ENCODE data around the gene CASP12.
"Not testable (repeated sequence)": the region's sequence is repeated elsewhere in the genome, so short reads cannot be mapped to it uniquely, and the experiment has no call there.

Gene CASP12

DNA sequence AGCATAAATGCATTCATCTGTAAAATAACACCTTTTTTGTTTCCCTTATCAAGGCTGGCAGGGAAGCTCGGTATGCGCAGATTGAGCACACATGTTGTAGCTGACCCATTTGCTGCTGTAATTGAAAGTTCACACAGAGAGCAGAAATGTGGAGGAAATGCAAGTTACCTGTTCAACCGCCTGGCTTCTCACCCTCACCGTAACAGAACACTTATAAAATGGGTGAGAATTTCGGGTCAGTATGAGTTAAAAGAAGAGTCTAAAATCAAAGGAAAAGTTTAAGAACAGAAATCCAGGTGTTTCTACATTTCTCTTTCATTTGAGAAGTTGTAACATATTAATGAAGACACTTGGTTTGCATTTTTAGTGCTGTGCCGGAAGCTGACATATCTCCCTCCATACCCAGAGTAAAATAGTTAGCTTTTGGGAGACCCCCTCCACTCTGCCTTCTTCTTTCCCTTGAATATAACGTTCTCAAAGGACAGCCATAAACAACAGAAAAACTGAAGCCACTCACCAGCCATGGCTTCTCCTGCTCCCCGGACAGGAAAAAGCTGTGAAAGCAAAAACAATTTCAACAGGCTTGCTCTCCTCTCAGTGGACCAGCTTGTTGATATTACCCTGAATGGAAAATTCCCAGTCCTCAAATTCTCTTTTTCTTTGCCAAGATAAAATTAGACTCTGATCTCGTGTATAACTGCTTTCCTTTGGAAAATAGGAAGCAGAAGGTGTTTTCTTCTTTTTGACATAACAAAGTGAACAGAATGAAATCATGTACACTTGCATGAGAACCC is at the start of gene CASP12:
TSS of gene CASP12 (minus strand) at position 570 of the 794 bp plus-strand sequence.
- no peak for DNase-seq

DNA sequence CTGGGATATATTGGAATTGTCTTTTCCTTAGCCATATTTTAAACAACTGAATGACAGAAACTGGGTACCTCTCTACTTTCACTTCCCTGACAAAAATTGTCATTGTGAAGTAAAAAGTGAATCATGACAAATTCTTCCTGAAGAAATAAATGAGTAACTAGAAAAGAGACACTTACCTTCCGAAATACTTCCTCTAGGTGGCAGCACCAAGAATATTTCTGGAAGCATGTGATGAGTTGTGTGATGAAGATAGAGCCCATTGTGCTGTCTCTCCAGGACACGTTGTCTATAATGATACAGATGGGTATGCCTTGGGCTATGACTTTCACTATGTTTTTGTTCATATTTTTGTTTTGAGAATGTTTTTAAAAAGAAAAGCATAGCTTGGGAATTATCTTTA is 48.6 kb upstream of the CASP12 start:
- no peak for DNase-seq

DNA sequence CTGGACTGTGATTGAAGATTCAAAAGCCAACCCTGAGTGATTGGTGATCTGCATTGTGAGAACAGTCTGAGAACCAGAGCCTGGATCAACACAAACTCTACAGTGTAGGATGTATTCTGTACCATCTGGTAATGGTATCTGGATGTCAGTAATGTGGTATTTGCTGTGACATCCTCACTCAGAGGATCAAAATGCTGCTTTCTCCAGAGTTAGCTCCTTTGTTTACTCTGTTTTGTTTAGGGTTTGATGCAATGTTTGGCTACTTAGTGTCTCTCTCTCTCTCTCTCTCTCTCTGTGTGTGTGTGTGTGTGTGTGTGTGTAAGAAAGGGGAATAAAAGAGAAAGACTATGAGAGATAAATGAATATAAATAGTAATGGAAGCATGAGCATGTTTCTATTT is 45.8 kb upstream of the CASP12 start:
- no peak for DNase-seq

DNA sequence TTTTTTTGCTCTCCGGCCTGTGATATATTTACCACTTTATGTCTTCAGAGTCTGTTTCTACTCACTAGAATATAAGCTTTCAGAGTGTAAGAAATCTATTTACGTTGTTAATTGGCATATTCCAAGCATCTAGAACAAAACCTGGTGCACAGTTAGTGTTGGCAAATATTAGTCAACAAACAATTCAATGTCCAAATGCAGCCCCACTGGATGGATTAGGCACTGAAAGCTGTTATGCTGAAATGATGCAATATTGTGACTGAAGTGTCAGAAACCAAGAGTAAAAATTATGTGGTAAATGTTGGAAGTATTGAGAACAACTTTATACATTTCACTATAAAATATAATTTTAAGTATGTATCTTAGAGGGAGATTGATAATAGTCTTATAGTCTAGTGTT is 45.3 kb upstream of the CASP12 start:
- no peak for DNase-seq

DNA sequence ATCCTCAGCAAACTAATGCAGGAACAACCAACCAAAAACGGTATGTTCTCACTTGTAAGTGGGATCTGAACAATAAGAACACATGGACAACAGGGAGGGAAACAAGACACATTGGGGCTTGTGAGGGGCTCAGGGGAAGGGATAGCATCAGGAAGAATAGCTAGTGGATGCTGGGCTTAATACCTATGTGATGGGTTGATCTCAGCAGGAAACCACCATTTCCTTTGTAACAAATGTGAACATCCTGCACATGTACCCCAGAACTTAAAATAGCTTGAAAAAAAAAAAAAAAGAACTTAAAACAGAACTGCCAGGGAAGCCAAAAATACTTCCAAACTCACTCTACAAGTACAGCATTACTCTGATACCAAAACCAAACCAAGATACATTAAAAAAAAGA is 36.3 kb upstream of the CASP12 start:
- no peak for DNase-seq

DNA sequence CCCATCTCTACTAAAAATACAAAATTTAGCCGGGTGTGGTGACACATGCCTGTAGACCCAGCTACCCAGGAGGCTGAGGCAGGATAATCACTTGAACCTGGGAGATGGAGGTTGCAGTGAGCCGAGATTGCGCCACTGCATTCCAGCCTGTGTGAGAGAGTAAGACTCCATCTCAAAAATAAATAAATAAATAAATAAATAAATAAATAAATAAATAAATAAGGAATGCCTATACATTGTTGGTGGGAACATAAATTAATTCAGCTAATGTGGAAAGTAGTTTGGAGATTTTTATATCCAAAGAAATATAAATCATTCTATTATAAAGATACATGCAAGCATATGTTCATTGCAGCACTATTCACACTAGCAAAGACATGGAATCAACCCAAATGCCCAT is 35.8 kb upstream of the CASP12 start:
- DNase-seq = not testable (repeated sequence)

DNA sequence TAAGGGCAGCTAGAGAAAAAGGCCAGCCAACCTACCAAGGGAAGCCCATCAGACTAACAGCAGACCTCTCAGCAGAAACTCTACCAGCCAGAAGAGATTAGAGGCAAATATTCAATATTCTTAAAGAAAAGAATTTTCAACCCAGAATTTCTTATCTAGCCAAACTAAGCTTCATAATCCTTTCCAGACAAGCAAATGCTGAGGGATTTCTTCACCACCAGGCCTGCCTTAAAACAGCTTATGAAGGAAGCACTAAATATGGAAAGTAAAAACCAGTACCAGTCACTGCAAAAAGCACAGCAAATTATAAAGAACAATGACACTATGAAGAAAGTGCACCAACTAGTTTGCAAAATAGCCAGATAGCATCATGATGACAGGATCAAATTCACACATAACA is 30.6 kb upstream of the CASP12 start:
- no peak for DNase-seq

DNA sequence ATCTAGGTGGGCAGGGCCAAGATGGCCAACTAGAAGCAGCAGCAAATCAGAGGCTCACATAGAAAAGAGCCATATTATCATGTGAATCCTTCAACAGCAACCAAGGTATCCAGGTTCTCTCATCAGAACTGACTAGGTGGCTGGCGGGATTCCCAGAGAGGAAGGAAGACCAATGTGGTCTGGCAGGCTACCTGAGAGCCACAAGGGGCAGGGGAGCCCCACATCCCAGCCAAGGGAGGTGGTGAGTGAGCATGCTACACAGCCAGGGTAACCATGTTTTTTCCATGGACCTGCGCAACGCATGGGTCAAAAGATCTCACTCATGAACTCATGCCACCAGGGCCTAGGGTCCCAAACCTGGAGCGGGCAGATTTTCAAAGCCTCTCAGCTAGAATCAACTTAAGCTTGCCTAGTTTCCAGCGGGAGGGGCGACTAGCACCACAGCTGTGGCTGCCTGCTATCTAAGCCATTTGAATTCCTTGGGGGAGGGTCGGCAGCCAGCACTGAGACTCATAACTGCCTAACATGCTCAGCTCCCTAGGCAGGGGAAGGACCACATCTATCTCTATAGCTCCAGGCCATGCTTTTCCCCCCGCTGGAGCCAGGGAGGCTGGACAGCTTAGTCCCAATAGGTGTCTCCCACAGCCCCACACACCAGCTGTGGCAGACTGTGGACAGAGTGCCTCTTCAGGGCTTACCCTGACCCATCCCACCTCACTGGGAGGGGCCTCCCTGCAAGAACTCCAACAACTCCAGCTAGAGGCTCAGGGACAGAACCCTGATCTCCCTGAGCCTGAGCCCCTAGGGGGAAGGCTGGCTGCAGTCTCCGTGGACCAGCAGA is 28.7 kb upstream of the CASP12 start:
- no peak for DNase-seq

DNA sequence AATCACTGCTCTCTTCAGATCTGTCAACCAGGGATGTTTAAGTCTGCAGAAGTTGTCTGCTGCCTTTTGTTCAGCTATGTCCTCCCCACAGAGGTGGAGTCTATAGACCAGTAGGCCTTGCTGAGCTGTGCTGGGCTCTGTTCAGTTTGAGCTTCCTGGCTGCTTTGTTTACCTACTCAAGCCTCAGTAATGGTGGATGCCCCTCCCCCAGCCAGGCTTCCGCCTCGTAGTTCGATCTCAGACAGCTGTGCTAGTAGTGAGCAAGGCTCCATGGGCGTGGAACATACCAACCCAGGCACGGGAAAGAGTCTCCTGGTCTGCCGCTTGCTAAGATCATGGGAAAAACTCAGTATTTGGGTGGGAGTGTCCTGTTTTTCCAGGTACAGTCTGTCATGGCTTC is 27.6 kb upstream of the CASP12 start:
- DNase-seq = no peak

DNA sequence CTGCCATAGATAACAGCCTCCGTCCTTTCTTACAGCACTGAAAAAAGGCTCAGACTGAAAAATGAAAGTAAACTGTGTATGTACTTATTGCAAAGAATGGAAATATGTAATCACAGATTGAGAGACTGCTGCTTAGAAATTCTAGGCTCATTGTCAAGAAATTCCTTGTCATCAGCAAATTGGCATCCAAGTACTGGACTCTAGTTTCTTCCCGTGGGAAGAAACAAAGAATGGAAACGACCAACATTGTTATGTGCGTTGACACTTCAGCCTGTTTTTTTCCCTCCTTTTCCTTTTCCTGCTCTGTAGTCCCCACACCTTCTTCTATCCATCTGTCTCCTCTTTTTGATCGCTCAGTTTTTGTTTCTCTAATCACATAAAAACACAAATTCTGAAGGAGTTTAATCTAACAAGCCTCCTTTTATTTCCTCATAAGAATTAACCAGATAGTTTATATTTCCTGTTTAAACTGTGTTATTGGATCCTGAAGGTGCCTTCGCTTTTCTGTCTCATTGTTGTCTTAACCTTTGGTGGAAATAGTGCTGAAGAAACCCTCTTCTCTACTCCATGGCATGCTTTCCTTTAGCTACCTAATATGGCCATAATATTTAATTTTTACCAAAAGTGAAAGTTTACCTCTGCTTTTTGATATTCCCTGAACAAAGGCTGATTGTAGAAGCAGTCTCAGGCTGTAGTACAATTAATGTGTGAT is 20.0 kb upstream of the CASP12 start:
- no peak for DNase-seq

DNA sequence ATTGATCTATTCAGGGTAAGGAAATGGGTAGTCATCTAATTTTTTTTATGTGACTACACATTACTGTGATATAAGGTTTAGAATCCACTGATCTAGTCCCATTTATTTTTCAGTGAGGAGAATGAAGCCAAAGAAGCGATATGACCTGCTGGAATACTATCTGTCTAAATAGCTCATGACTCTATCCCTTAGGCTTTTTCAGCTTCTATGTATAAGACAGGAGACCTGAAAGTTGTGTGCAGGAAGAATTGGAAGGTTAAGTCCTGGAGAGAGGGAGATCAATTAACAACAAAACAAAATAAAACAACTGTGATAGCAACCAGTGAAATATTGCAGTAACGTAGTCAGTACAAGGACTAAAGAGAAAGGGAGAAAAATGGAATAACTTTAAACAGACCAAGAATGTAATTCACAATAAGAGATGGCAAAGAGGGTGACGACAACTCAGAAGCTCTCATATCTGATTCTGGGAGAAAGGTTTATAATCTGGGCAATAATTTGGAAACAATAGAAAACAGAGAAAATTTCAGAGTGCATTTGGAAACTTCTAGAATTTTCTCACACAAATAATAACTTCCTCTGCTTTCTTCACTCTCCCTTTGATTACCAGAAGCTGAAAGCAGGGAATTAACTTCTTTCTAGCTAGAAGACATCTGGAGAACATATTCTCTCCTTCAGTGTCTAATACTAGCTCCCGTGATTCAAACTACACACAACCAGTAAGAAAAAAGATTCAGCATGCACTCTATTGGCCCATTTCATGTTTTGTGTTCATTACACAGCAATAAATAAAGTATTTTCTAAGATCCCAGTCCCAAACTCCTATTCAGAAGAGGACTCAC is 19.2 kb upstream of the CASP12 start:
- no peak for DNase-seq

DNA sequence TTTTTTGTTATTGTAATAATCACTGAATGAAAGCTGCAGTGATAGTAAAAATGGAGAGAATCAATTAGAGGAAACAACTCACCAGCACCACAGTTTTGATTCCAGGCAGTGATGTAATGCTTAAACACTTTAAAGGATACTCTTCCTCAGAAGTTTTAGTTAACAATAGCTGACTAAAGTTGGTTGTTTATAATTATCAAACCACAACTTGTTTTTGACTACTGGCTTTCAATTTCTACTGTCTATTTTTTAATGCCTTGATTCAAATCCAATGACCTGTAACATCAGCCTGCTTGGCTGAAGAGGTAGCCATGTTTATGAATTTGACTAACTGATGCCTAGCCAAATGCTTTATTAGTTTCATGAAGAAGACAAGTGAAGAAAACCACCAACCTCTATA is 18.2 kb upstream of the CASP12 start:
- no peak for DNase-seq

DNA sequence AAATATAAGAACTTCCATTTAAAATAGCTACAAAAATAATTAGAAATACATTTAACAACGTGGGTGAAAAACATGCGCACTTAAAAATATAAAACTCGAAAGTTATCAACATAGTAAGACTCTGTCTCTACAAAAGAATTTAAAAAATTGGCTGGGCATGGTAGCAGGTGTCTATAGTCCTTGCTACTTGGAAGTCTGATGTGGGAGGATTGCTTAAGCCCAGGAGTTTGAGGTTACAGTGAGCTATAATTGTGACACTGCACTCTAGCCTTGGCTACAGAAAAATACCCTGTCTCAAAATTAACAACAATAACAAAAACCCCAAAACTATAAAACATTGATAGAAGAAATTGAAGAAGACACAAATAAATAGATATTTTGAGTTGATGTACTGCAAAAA is 13.8 kb upstream of the CASP12 start:
- no peak for DNase-seq

DNA sequence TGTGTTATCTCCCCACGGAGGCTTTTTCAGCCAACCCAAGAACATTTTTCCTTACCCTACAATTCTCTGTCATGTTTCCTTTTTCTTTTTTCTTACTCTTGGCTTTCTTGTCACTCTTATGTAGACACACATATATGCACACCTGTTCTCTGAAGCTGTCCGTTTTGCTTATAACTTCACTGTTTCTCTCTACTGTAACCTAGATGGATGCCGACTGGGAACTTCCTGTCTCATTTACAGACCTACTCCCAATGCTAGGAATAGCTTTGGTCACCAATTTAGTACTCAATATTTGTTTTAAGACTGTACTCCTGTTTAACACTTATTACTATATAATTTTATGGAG is 9.9 kb upstream of the CASP12 start:
- no peak for DNase-seq

DNA sequence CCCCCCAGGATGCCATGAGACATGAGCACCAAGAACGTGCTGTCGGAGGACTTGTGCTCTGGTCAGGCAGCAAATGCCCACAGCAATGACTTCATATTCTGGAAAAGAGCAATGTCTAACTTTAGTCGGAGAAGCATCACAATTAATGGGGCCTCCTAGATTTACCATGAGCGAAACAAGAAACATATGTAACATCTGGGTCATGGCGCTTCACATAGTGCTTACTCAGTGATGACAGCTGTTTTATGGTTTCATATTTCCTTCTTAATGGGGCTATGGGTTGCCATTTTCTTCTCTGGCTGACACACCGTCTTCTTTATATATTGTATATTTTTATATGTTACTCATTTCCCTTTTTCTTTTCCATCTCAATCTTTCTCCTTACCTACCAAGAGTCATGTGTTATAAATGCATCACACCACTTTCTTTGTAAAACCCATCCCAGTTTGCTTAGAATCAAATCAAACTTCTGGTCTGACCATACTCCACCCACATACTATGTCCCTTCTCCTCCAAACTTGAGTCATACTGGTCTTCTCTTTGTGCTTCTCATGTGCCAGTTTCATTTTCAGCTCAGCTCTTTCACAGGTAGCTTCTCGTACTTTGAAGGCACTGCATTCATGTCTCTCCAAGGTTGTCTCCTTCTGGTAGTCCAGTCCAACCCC is 9.4 kb upstream of the CASP12 start:
- no peak for DNase-seq

DNA sequence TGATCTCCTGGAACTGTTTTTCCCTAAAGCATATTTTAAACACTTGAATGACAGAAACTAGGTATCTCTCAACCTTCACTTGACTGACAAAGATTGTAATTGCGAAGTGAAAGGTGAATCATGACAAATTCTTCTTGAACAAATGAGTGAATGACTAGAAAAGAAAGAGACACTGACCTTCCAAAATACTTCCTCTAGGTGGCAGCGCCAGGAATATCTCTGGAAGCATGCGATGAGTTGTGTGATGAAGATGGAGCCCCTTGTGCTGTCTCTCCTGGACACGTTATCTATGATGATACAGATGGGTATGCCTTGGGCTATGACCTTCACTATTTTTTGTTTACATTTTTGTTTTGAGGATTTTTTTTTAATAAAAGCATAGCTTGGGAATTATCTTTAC is 7.0 kb upstream of the CASP12 start:
- no peak for DNase-seq

DNA sequence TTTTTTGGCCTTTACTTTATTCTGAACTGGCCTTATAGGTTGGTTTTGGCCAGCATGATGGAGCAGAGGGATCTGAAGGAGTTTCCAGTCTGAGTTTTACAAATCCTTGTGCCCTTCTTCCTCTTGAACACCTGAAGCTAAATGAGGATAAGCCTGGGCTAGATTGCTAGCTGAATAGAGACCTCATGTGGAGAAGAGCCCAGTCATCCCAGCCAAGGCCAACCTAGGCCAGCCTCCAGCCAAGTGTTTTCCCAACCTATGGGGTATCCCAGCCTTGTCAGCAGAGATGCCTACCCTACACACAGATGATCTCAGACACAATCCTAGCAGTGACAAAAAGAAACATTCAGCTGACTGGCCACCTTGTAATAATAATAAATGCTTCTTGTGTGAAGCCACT is 966 bp upstream of the CASP12 start:
- DNase-seq = no peak

DNA sequence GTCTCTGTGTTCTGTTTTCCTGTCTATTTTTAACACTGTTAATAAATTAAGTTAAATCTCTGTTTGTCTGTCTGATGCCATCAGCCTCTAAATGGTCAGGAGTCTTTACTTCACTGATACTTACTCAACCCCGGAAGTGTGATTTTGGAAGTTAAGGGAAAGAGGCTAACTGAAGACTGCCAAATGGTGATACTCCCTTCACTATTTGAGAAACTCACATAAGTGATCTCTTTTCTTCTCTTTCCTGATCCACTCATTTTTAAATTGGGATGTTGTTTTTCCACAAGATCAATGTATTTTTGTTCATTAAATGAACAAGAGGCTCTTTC is 389 bp upstream of the CASP12 start:
- no peak for DNase-seq

DNA sequence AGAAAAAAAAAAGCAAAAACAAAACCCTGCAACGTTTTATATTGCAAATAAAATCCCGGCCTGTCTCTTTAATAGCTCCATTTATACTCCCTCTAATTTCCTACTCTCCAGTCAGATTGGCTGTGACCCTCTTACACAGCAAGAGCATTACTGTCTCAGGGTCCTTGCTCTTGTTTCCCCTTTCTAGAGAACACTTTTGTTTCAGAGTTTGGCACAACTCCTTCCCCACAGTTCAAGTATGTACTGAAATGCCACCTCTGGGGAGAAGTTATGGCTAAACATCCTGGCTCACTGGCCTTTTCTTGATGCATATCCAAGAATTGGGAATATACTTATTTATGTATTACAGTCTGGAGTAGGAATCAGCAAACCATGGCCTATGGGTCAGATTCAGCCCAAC is 2.6 kb downstream of the CASP12 start:
- no peak for DNase-seq

DNA sequence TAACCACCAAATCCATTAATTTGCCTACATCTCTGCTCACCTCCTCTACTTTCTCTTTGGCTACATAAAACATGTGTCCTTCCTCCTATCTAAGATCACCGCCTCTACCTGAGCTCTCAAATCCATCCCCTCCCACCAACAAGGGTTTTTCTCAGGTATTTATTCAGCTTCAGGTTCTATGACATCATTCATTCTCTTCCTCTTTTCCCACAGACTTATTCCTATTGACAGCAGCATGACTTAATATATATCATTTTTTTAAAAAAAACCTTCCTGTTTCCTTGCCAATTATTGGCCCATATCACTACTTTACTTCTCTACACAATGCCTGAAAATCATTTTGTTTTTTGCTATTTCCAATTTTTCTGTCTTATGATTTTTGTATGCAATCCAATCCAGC is 4.4 kb downstream of the CASP12 start:
- no peak for DNase-seq

DNA sequence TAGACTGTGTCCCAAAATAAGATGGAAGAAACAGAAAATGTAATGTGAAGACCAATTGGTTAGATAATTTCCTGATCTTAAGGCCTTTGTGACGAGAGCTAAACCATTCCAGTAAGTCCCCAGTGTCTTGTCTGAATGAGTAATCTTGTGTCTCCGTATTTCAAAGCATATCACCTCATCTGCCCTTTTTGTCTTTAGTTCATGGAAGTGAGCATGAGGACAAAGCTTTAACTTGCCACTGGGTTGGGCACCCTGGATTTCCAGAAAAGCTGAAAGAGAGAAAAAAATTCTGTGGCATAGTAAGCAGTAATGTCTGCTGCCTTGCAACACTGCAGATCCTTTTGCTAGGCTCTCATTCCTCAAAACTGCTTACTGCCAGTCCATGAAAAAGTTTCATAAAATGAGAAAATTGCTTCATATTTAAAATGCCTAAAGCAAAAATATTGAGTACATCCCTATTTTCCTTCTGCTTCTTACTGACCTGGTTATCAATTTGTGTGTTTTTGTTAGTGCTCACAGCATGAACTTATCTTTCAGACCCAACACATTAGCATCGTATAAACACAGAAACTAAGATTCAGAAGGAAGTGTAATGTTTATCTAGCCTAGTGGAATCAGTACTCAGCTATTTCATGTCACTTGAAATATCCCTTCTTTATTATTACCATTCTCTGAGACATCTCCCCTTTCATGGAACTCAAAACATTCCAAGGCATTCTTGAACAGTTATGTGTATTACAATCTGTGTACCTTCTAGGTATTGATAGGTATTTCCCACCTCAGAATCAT is 5.3 kb downstream of the CASP12 start:
- no peak for DNase-seq

DNA sequence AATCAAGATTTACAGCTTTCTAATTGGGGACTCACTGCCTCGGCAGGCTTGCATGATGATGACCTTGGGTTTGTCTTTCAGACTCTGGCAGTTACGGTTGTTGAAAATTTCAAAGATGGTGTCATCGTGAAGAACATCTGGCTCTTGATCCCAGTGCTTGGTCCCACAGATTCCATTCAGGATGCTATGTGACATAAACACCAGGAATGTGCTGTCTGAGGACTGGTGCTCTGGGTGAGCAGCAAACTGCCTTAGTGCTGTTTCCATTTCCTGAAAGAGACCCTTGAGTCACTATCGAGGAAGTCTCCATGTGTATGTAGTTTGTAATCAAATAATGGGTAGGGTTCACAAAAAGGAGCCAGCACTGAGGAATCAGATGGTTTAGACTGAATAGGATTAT is 7.1 kb downstream of the CASP12 start:
- DNase-seq = no peak

Data from DMS79 (cell line).